Spleen (tissue), 7 donors: ENCODE measurements around the gene KCNK17.

Source experiments
- POLR2A ChIP-seq, 3 donors: fragments of 450-650 bp; IDR thresholded peaks; one replicate each; pipeline ENCODE4 v1.5.1; 2017; ENCODE audit warnings: antibody characterized with exemption in 3 of 3, mild to moderate bottlenecking in 1 of 3
- POLR2AphosphoS5 ChIP-seq, 3 donors: sonication (generic); formaldehyde crosslinking; IDR thresholded peaks; one replicate each; pipeline ENCODE4 v1.5.1; 2017; ENCODE audit warnings: antibody characterized with exemption in 3 of 3
- TF ChIP-seq, protein P1 (sequence below), 11 experiments: fragments of 200-600 bp in 7 of 11; fragments of 450-650 bp in 4 of 11; sonication (generic) in 4 of 11; IDR thresholded peaks in 8 of 11; conservative IDR thresholded peaks in 3 of 11; 1 replicate in 7 of 11; 2 replicates in 4 of 11; pipeline versions ENCODE4 v1.4.0 to v1.8.0; 2016 to 2021; ENCODE audit warnings: antibody characterized with exemption in 11 of 11, inconsistent platforms in 4 of 11, mild to moderate bottlenecking in 1 of 11
- donor health status: DM: no; HTN: no; CAD: no; lungs with moderate emphysema.
- donor health status: DM: no; HTN: no; CAD: no.
- donor health status: DM: no; HTN: no; CAD: no.

DNA sequence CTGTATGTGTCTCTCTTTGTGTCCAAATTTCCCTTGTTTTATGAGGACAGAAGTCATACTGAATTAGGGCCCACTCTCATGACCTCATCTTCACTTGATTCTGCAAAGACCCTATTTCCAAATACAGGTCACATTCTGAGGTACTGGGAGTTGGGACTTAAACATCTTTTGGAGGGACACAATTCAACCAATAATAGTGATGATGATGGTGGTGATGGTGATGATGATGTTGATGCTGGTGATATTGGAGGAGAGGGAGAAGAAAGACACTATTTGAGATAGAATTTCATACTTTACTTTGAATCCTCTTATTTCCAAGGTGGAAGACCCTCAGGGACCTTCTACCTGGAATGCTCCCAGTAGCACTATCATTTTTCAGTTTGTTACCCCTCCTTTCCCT is 63.7 kb downstream of the KCNK17 start:
- TF ChIP-seq POLR2A (IDR thresholded peaks at IDR 0.05) (no peak), POLR2AphosphoS5 (IDR thresholded peaks at IDR 0.05) (no peak)
- TF ChIP-seq, protein P1, sequence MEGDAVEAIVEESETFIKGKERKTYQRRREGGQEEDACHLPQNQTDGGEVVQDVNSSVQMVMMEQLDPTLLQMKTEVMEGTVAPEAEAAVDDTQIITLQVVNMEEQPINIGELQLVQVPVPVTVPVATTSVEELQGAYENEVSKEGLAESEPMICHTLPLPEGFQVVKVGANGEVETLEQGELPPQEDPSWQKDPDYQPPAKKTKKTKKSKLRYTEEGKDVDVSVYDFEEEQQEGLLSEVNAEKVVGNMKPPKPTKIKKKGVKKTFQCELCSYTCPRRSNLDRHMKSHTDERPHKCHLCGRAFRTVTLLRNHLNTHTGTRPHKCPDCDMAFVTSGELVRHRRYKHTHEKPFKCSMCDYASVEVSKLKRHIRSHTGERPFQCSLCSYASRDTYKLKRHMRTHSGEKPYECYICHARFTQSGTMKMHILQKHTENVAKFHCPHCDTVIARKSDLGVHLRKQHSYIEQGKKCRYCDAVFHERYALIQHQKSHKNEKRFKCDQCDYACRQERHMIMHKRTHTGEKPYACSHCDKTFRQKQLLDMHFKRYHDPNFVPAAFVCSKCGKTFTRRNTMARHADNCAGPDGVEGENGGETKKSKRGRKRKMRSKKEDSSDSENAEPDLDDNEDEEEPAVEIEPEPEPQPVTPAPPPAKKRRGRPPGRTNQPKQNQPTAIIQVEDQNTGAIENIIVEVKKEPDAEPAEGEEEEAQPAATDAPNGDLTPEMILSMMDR (IDR thresholded peaks at IDR 0.05 in 8 of 11, conservative IDR thresholded peaks at IDR 0.05 in 3 of 11) = no peak
